GM15510 (cell line): ENCODE measurements around the gene PARVB.

ENCODE experiments used
- POLR2A ChIP-seq: IDR thresholded peaks from 3 replicates; pipeline ENCODE4 v1.6.1; 2011; ENCODE audit warnings: borderline replicate concordance; ENCODE audit not compliant: insufficient read length; ENCODE audit errors: extremely low read depth

The PARVB gene

DNA sequence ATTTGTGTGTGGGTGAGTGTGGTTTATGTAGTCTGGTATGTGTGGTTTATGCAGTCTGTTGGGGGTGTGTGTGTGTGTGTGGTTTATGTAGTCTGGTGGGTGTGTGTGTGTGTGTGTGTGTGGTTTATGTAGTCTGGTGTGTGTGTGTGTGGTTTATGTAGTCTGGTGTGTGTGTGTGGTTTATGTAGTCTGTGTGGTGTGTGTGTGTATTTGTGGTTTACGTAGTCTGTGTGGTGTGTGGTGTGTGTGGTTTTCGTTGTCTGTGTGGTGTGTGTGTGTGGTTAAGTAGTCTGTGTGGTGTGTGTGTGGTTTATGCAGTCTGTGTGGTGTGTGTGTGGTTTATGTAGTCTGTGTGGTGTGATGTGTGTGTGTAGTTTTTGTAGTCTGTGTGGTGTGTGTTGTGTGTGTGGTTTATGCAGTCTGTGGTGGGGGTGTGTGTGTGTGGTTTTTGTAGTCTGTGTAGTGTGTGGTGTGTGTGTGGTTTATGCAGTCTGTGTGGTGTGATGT is 130.4 kb downstream of the PARVB start:
- TF ChIP-seq POLR2A, result no peak

GRCh38 chr22:44155115-44155514 is 131.0 kb downstream of the PARVB start:
- TF ChIP-seq POLR2A, result no peak

- TF ChIP-seq POLR2A, result no peak
Observed at GRCh38 chr22:44157916-44158618, 134.0 kb downstream of the PARVB start.

DNA sequence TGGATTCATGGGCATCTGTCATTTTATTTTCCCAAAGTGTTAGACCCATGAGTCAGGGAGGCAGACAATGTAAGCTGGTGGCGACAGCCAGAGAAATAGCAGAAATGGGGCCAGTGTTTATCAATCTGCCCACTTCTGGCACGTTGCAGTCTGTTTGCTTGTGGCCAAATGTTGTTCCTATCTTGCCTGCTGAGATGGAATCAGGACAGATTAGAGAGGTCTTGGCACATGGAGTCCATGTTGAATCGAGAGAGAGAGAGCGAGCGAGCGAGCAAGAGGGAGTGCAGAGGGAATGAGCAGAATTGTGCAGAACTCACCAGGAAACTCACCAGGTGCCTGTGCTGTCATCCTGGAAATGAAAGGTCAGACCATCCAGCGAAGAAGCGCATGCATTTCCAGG is 134.7 kb downstream of the PARVB start:
- TF ChIP-seq POLR2A, result no peak

GRCh38 chr22:44159221-44159620 is 135.1 kb downstream of the PARVB start:
- no peak for TF ChIP-seq POLR2A

DNA sequence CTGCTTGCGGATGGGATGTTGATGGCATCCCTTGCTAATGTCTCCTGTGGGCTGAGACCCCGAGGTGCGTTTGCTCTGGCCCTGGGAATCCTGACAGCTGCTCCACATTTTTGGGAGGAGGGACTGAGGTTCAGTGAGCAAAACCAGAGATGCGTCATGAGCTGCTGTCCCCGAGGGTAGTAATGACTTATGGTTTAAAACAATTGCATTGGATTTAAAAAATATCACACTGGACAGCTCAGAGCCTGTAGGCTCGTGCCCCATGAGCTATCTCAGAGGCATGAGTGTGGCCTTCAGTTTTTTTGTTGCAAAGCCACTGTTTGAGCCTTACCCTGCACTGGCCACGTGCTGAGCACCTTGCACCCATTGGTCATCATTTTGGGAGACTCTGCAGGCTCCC is 135.7 kb downstream of the PARVB start:
- TF ChIP-seq POLR2A, result no peak

- no peak for TF ChIP-seq POLR2A
Observed at GRCh38 chr22:44160421-44160820, 136.3 kb downstream of the PARVB start.

DNA sequence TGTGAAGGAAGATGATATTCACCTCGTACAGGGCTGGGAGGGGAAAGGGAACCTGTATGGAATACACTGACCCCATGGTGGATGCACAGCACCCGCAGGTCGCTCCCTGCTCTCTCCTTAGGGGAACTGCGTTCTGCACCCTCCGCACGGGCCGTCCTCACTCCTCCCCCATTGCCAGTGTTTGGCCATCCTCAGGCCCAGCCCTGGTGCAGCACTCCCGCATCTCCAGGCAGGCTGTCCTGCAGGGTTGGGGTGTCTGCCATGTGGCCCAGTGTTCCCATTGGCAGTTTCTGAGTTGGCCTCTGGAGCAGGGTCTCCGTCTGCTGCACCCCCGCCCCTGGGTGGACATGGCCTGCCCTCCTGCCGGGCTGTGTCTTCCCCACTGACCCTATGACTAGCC is 137.6 kb downstream of the PARVB start:
- TF ChIP-seq POLR2A, result no peak

DNA sequence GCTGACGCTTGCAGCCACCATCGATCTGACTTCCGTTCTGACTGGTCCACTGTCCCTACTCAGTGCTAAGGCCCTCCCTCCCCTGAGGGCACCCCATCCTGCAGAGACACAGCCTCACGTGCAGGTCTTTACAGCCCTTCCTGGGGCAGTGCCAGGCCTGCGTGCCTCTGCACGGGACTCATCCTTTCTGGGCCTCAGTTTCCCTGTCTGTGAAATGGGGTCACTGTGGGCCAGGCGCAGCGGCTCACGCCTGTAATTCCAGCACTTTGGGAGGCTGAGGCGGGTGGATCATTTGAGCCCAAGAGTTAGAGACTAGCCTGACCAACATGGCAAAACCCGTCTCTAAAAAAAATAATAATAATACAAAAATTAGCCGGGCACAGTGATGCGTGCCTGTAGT is 138.9 kb downstream of the PARVB start:
- no peak for TF ChIP-seq POLR2A

- TF ChIP-seq POLR2A, result no peak
Observed at GRCh38 chr22:44163536-44163935, 139.4 kb downstream of the PARVB start.

DNA sequence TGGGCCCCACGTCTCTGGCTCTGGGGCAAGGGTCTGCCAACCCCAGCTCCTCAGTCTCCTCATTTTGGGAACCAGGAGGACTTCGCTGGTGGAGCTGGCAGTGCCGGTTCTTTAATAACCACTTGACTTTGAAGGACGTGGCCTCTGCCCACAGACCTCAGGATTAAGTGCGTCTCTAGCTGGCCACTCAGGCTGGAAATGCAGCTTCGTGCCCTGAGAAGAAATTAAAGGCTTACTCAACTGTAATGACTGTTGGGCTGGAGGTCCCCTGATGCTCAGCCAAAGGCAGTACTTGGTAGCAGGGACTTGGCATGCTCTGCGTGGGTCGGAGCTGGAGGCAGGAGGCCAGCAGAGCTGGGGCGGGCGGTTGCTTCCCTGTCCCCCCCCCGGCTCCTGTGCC is 139.9 kb downstream of the PARVB start:
- no peak for TF ChIP-seq POLR2A

DNA sequence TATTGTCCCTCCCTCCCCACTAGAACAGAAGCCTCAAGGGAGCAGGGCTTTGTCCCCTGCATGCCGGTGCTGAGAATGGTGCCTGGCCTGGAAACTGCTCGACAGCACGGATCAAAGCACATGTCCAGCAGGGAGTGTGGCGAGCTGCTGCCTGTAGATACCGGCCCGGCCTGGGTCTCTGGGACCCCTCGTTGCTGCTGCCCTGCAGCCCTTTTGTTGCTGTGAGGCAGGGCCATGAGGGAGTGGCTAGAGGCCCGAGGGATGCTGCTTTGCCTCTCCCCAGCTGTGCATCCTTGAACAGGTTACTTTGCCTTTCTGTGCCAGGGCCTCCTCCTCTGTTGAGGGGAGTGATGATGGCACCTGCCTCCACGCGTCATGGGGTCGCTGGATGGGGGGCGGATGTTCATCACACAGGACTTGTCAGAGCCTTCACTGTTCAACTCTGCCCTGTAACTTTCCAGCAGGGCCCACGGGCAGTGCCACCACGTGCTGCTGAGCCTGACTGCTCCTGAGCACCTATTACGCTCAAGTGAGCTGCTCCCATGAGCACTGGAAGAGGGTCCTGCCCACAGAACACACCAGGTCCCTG is 141.3 kb downstream of the PARVB start:
- no peak for TF ChIP-seq POLR2A

DNA sequence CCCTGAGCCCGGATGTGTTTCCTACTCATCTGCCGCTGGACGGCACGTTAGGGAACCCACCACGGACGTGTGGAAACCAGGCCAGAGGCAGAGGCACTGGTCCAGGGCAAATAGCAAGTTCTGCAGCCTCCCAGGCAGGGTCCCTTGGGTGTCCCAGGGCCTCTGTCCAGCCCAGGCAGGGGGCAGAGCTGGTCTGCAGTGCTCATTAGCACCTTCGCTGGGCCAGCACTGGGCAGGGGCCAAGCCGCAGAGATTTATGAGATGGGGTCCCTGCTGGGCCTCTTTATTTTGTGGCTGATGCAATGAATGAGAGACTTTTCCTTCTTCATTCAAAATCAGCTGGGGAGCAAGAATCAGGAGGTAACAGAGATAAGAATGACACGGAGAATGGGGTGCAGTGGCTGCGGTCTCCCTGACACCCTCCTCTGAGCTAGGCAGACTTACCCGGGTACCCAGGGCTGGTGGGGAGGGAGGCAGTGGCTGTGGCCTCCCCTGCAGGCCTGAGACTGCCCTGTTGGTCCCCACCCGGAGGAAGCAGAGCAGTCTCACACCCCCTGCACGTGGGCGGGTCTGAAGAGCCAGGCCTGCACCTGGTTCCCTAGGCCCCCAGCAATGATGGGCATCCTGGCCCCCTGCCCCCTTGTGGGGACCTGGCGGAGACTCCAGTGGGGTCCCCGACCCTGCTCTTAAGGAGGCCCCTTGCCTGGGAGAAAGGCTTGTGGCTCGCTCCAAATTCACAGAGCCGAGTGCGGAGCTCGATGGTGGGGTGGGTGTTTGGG is 142.6 kb downstream of the PARVB start:
- no peak for TF ChIP-seq POLR2A

GRCh38 chr22:44167501-44167900 is 143.4 kb downstream of the PARVB start:
- no peak for TF ChIP-seq POLR2A

DNA sequence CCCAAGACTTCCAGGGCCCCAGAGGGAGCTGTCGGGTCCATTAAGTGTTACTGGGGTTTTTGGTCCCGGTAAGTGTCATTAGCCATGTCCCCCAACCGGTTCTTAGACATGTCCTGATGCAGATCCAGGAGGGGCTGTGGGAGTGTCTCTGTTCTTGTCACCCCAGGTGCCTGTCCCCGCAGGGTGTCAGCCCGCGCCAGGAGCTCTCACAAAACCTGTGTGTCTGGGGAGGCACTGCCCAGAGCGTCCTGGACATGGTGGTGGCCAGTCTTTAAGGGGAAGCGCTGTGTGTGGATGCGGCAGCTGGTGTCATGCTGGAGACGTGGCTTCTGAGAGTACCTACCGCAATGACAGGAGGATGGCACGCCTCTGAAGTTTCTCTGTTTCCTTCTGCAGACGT is 144.1 kb downstream of the PARVB start:
- TF ChIP-seq POLR2A, result no peak
